ENCODE measurements around the gene DDX11.
"Not testable (repeated sequence)": the region's sequence is repeated elsewhere in the genome, so short reads cannot be mapped to it uniquely, and the experiment has no call there.

- TF ChIP-seq CTCF (conservative IDR thresholded peaks at IDR 0.05); ZFX (IDR thresholded peaks at IDR 0.05): not testable (repeated sequence)
These were observed 43.2 kb downstream of the DDX11 start for GRCh38 chr12:31116846-31117202.

All from C4-2B (cell line).